ENCODE measurements around the gene TM4SF4.

DNA sequence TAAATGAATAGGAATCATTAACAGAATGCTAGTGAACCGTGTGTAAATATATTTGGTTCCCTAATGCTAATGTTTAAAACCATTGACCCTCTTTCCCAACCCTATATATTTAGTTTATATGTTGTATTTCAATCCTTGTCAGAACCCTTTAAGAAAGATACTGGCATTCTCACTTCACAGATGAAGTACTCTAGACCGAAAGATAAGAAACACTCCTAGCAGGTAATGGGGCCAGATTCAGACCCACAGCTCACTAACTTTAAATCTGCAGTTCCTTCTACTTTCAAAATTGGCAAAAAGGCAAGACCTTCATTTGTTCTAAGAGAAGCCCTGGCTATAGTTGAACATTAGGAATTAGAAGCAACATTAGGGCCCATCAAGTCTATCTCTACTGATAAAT, 42.3 kb upstream of the TM4SF4 start:
- TF ChIP-seq, protein P1, sequence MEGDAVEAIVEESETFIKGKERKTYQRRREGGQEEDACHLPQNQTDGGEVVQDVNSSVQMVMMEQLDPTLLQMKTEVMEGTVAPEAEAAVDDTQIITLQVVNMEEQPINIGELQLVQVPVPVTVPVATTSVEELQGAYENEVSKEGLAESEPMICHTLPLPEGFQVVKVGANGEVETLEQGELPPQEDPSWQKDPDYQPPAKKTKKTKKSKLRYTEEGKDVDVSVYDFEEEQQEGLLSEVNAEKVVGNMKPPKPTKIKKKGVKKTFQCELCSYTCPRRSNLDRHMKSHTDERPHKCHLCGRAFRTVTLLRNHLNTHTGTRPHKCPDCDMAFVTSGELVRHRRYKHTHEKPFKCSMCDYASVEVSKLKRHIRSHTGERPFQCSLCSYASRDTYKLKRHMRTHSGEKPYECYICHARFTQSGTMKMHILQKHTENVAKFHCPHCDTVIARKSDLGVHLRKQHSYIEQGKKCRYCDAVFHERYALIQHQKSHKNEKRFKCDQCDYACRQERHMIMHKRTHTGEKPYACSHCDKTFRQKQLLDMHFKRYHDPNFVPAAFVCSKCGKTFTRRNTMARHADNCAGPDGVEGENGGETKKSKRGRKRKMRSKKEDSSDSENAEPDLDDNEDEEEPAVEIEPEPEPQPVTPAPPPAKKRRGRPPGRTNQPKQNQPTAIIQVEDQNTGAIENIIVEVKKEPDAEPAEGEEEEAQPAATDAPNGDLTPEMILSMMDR (IDR thresholded peaks at IDR 0.05; ENCODE audit: low read depth, low read length, missing input control) = no peak
- TF ChIP-seq RXRA (IDR thresholded peaks at IDR 0.05) = no peak
- TF ChIP-seq RAD21 (IDR thresholded peaks at IDR 0.05) = no peak
- no peak for TF ChIP-seq TAF1 (conservative IDR thresholded peaks at IDR 0.05)
- no peak for TF ChIP-seq REST (IDR thresholded peaks at IDR 0.05)
- TF ChIP-seq HNF4G (IDR thresholded peaks at IDR 0.05) = no peak
- no peak for TF ChIP-seq EGR1 (IDR thresholded peaks at IDR 0.05; ENCODE audit: low read depth in 2 of 2)
- TF ChIP-seq, protein P2, sequence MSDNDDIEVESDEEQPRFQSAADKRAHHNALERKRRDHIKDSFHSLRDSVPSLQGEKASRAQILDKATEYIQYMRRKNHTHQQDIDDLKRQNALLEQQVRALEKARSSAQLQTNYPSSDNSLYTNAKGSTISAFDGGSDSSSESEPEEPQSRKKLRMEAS (IDR thresholded peaks at IDR 0.05) = no peak

All from liver (tissue), 3 donors.